GM18505 (cell line): ENCODE results near the gene IL5RA.

ENCODE experiments used
- ATAC-seq: cut with Tn5 transposase; IDR thresholded peaks from one replicate; pipeline ENCODE4 v1.9.1; 2021; ENCODE audit not compliant: unreplicated experiment
- POLR2A ChIP-seq: IDR thresholded peaks from 4 replicates; pipeline ENCODE4 v1.6.1; 2011; ENCODE audit warnings: borderline replicate concordance; ENCODE audit not compliant: insufficient read depth, insufficient read length; ENCODE audit errors: extremely low read depth

IL5RA gene

GRCh38 chr3:3089017-3089416, 21.2 kb downstream of the IL5RA start:
- TF ChIP-seq POLR2A: no peak
- peak; percentile 96 for ATAC-seq

GRCh38 chr3:3087716-3088465, 22.3 kb downstream of the IL5RA start:
- no peak for ATAC-seq
- TF ChIP-seq POLR2A: no peak

GRCh38 chr3:3087279-3087678, 22.9 kb downstream of the IL5RA start:
- TF ChIP-seq POLR2A: no peak
- no peak for ATAC-seq

- TF ChIP-seq POLR2A: no peak
- no peak for ATAC-seq
These were observed 23.9 kb downstream of the IL5RA start for GRCh38 chr3:3086239-3086638.

- no peak for ATAC-seq
- no peak for TF ChIP-seq POLR2A
These were observed 24.4 kb downstream of the IL5RA start for GRCh38 chr3:3085782-3086181.

- TF ChIP-seq POLR2A: no peak
- no peak for ATAC-seq
These were observed 25.3 kb downstream of the IL5RA start for GRCh38 chr3:3084890-3085289.

GRCh38 chr3:3082234-3082924, 27.8 kb downstream of the IL5RA start:
- TF ChIP-seq POLR2A: no peak
- peak; percentile 72 for ATAC-seq

GRCh38 chr3:3081381-3082233, 28.6 kb downstream of the IL5RA start:
- TF ChIP-seq POLR2A: no peak
- ATAC-seq: peak; percentile 42

GRCh38 chr3:3080309-3080708, 29.9 kb downstream of the IL5RA start:
- TF ChIP-seq POLR2A: no peak
- ATAC-seq: no peak

GRCh38 chr3:3074551-3075257, 35.5 kb downstream of the IL5RA start:
- no peak for TF ChIP-seq POLR2A
- peak; percentile 74 for ATAC-seq

GRCh38 chr3:3071136-3071535, 39.0 kb downstream of the IL5RA start:
- no peak for ATAC-seq
- no peak for TF ChIP-seq POLR2A

- TF ChIP-seq POLR2A: no peak
- ATAC-seq: no peak
These were observed 40.5 kb downstream of the IL5RA start for GRCh38 chr3:3069723-3070122.

GRCh38 chr3:3068358-3068881, 41.8 kb downstream of the IL5RA start:
- ATAC-seq: no peak
- no peak for TF ChIP-seq POLR2A
